K562 (cell line): Measurements from ENCODE around the gene EBF4.

Source experiments
- GABPA ChIP-seq: fragments of 200-800 bp; sonication (Bioruptor generic); conservative IDR thresholded peaks from 2 replicates; pipeline ENCODE4 v1.6.1; 2016; ENCODE audit warnings: low read depth, missing genetic modification characterization, missing compliant biosample characterization
- HDAC6 ChIP-seq: IDR thresholded peaks from 2 replicates; pipeline ENCODE4 v1.6.1; 2012; ENCODE audit warnings: low read depth, mild to moderate bottlenecking, control low read depth, inconsistent platforms, low read length, moderate library complexity
- MYC ChIP-seq, 2 experiments: fragments of 250-450 bp in 1 of 2; sonication (Bioruptor Pico) in 1 of 2; IDR thresholded peaks; 2 replicates each; pipeline versions ENCODE4 v1.5.1 to v1.6.1; 2012 to 2021; ENCODE audit warnings: low read depth in 2 of 2, borderline replicate concordance in 1 of 2, improper control_type of control experiment in 1 of 2, low read length in 1 of 2, mild to moderate bottlenecking in 1 of 2, moderate library complexity in 1 of 2
- UBTF ChIP-seq, 2 experiments: IDR thresholded peaks; 2 replicates each; pipeline ENCODE4 v1.6.1; 2012; ENCODE audit warnings: improper control_type of control experiment in 2 of 2, low read depth in 2 of 2, low read length in 2 of 2, borderline replicate concordance in 1 of 2
- ZMIZ1 ChIP-seq, 2 experiments: fragments of 150-350 bp in 1 of 2; IDR thresholded peaks; 2 replicates each; pipeline ENCODE4 v1.6.1; 2012 to 2016; ENCODE audit warnings: low read depth in 2 of 2, low read length in 2 of 2, mild to moderate bottlenecking in 1 of 2, moderate library complexity in 1 of 2

GRCh38 chr20:2673453-2673852 is 19.1 kb upstream of the EBF4 start:
- TF ChIP-seq ZMIZ1 (IDR thresholded peaks at IDR 0.05; ENCODE audit: low read depth in 2 of 2, low read length in 2 of 2), result no peak
- TF ChIP-seq MYC (IDR thresholded peaks at IDR 0.05; ENCODE audit: low read depth, low read length), result no peak
- no peak for TF ChIP-seq MYC (CRISPR knock-in tag; IDR thresholded peaks at IDR 0.05; ENCODE audit: borderline replicate concordance, low read depth)
- TF ChIP-seq UBTF (IDR thresholded peaks at IDR 0.05; ENCODE audit: borderline replicate concordance in 1 of 2, low read depth in 2 of 2, low read length in 2 of 2), result no peak
- TF ChIP-seq GABPA (tag), result no peak
- no peak for TF ChIP-seq HDAC6
